Activated naive CD4-positive, alpha-beta T cell treated with anti-CD3 and anti-CD28 coated beads, Interleukin-2, amount 50 U/mL, for 24 hours (primary cell): ENCODE measurements around the gene NFATC3.

ENCODE experiments used
- H3K27ac Mint-ChIP-seq: one replicate; pipeline ENCODE4 v1.8.0; 2021; ENCODE audit warnings: mild to moderate bottlenecking, mixed read lengths
- H3K27me3 Mint-ChIP-seq: one replicate; pipeline ENCODE4 v1.8.0; 2021; ENCODE audit warnings: mixed read lengths
- H3K36me3 Mint-ChIP-seq: one replicate; pipeline ENCODE4 v1.8.0; 2021; ENCODE audit warnings: mixed read lengths
- H3K4me1 Mint-ChIP-seq: one replicate; pipeline ENCODE4 v1.8.0; 2021; ENCODE audit warnings: mixed read lengths
- H3K4me3 Mint-ChIP-seq: one replicate; pipeline ENCODE4 v1.8.0; 2021; ENCODE audit warnings: mild to moderate bottlenecking, mixed read lengths
- H3K9me3 Mint-ChIP-seq: one replicate; pipeline ENCODE4 v1.8.0; 2021; ENCODE audit warnings: mixed read lengths

NFATC3 gene

GRCh38 chr16:68214726-68215125 is 129.6 kb downstream of the NFATC3 start:
- Mint-ChIP-seq H3K36me3 (peaks cover 2% of the 10 kb centered on the region), H3K27ac (no peak overlapping the region), H3K4me1 (peaks cover 49% of the 10 kb centered on the region), H3K9me3 (no peaks in the 10 kb centered on the region), H3K27me3 (no peaks in the 10 kb centered on the region), H3K4me3 (no peak overlapping the region)

DNA sequence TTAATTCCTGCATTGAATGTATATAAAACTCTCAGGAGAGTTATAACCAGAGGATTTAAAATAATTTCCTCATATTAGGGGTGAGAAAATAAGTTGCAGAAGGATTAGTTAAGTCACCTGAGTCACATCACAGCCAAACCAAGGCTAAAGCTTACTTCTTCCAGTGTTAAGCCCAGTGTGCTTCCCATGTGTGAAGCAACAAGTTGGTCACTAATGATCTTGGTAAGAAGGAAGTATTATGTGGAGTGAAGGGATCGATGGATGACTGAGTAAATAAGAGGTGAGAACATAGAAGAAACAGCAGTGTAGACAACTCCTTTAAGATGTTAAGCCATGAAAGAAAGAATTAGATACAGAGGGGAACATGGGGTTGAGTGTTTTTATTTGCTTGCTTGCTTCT is 130.1 kb downstream of the NFATC3 start:
- Mint-ChIP-seq H3K4me3 (no peak overlapping the region), H3K4me1 (peaks cover 49% of the 10 kb centered on the region), H3K27ac (peak overlapping the region; percentile 43), H3K9me3 (no peaks in the 10 kb centered on the region), H3K36me3 (peaks cover 2% of the 10 kb centered on the region), H3K27me3 (no peaks in the 10 kb centered on the region)

DNA sequence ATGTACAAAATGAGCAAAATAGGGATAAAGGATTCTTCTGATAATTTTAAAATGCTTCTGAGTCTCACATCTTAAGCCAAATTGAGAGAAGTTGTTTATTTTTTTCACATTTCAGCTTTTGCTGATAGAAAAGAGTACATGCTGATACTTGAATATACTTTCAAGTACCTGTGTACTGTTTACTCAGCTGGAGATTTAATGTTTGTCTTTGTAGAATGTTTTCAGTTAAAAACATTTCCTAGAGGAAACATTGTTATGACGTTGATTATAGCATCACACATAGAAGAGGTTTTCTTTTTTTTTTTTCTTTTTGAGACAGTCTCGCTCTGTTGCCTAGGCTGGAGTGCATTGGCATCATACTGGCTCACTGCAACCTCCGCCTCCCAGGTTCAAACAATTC is 131.1 kb downstream of the NFATC3 start:
- Mint-ChIP-seq H3K36me3 (peaks cover 2% of the 10 kb centered on the region), H3K4me3 (no peak overlapping the region), H3K27me3 (no peaks in the 10 kb centered on the region), H3K4me1 (peaks cover 39% of the 10 kb centered on the region), H3K9me3 (no peaks in the 10 kb centered on the region), H3K27ac (peak overlapping the region; percentile 88)

DNA sequence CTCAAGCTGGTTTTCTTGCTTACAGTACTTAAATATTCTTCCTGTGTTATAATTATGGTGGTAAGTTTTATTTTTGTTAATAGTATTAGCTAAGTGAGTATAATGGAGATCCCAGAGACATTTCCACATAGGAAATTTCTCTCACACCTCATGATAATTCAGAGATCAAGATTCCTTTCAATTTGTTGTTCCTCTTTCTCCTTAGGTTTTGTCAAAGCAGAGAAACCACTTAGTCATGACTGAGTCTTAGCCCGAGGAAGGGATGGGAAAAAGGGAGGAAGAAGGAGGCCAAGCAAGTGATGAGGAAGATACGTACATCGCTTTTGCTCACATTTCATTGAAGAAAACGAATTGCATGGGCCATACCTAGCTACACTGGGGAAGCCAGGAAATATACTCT is 132.3 kb downstream of the NFATC3 start:
- peaks cover 2% of the 10 kb centered on the region for H3K36me3 Mint-ChIP-seq
- peaks cover 27% of the 10 kb centered on the region for H3K4me1 Mint-ChIP-seq
- no peak overlapping the region for H3K4me3 Mint-ChIP-seq
- H3K9me3 Mint-ChIP-seq, result no peaks in the 10 kb centered on the region
- H3K27ac Mint-ChIP-seq, result peak overlapping the region; percentile 68
- H3K27me3 Mint-ChIP-seq, result no peaks in the 10 kb centered on the region

DNA sequence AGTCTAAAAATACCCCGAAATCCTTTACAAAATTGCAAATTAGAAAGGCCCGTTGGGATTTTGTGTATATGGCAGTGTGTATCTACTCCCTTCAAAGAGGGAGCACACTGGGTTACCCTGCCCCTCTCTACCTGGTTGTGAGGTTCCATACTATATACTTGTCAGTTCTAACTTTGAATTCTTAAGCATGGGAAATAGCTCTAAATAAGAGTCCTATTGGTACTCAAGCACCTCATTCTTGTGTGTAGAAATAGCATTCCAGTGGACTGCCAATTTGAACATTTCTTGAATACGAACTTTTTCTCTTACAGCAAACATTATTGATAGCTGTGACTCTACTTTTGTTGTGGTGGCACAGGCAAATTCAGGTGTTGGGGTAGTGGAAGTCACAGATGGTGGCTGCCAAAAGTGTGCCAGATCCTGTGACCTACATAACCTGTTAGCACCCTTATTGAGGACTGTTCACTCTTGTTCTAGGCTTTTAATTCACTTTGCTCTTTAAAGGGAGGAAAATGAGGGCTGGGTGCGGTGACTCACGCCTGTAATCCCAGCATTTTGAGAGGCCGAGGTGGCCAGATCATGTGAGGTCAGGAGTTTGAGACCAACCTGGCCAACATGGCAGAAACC is 134.7 kb downstream of the NFATC3 start:
- Mint-ChIP-seq H3K4me3 (no peak overlapping the region), H3K9me3 (no peaks in the 10 kb centered on the region), H3K4me1 (peaks cover 13% of the 10 kb centered on the region), H3K36me3 (peaks cover 2% of the 10 kb centered on the region), H3K27ac (no peak overlapping the region), H3K27me3 (no peaks in the 10 kb centered on the region)

DNA sequence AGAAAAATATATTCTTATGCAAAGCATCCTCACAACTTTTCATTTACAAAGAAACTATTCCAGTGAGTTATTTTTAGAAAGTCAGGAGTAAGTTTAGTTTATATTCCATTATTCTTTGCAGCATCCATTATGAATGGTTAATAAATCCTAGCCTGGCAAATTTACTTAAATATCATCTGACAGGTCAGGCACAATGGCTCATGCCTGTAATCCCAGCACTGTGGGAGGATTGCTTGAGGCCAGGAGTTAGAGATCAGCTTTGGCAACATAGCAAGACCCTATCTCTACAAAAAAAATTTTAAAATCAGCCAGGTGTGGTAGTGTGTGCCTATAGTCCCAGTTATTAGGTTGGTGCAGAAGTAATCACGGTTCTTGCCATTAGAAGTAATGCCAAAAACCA is 137.9 kb downstream of the NFATC3 start:
- Mint-ChIP-seq H3K9me3 (no peaks in the 10 kb centered on the region), H3K36me3 (peaks cover 2% of the 10 kb centered on the region), H3K27me3 (no peaks in the 10 kb centered on the region), H3K4me3 (no peak overlapping the region), H3K4me1 (peaks cover 27% of the 10 kb centered on the region), H3K27ac (peak overlapping the region; percentile 30)

GRCh38 chr16:68226116-68226515 is 140.9 kb downstream of the NFATC3 start:
- Mint-ChIP-seq H3K27me3 (no peaks in the 10 kb centered on the region), H3K9me3 (no peaks in the 10 kb centered on the region), H3K4me1 (peaks cover 35% of the 10 kb centered on the region), H3K4me3 (no peak overlapping the region), H3K36me3 (peaks cover 2% of the 10 kb centered on the region), H3K27ac (peak overlapping the region; percentile 73)

GRCh38 chr16:68227183-68227793 is 142.1 kb downstream of the NFATC3 start:
- H3K27ac Mint-ChIP-seq, result peak overlapping the region; percentile 77
- peaks cover 35% of the 10 kb centered on the region for H3K4me1 Mint-ChIP-seq
- no peak overlapping the region for H3K4me3 Mint-ChIP-seq
- H3K27me3 Mint-ChIP-seq, result no peaks in the 10 kb centered on the region
- H3K9me3 Mint-ChIP-seq, result no peaks in the 10 kb centered on the region
- H3K36me3 Mint-ChIP-seq, result peaks cover 2% of the 10 kb centered on the region

DNA sequence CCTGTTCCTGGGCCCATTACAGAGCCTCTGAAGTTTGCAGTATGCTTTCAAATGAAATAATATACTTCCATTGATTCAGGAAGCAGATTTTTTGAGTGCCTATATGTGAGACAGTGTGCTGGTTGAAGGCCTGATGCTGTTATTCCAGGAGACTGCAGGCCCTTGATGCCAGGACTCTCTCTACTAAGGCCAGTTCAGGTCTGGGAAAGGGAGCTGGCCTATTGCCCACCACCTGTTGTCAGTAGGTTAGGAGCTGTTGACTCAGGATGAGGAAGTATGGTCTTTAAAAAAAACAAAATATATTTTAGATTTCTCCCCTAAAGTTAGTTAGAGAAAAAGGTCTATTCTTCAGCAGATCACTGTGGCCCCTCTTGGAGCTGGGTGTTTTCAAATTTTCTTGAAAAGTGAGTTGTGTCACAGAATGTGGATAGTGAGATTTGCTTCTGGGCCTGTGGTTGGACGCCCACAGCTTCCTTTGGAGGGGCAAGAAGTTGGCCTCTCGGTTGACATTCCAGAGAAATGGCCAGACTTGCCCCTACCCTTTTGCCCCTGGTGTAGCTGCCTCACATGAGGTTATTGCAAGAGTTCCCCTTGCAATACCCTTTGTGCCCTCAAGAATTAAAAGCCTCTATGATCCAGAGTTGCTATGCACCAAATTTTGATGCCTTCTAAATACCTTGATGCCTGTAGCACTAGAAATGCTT is 142.8 kb downstream of the NFATC3 start:
- H3K36me3 Mint-ChIP-seq, result peaks cover 2% of the 10 kb centered on the region

GRCh38 chr16:68228652-68229051 is 143.5 kb downstream of the NFATC3 start:
- Mint-ChIP-seq H3K36me3 (peaks cover 2% of the 10 kb centered on the region), H3K27ac (no peak overlapping the region), H3K9me3 (no peaks in the 10 kb centered on the region), H3K27me3 (no peaks in the 10 kb centered on the region), H3K4me1 (peaks cover 39% of the 10 kb centered on the region), H3K4me3 (no peak overlapping the region)

More for the DNA sequence above, 142.8 kb downstream of the NFATC3 start:
- peak overlapping the region; percentile 77 for H3K27ac Mint-ChIP-seq
- H3K4me1 Mint-ChIP-seq, result peaks cover 35% of the 10 kb centered on the region
- H3K9me3 Mint-ChIP-seq, result no peaks in the 10 kb centered on the region
- no peak overlapping the region for H3K4me3 Mint-ChIP-seq
- H3K27me3 Mint-ChIP-seq, result no peaks in the 10 kb centered on the region

DNA sequence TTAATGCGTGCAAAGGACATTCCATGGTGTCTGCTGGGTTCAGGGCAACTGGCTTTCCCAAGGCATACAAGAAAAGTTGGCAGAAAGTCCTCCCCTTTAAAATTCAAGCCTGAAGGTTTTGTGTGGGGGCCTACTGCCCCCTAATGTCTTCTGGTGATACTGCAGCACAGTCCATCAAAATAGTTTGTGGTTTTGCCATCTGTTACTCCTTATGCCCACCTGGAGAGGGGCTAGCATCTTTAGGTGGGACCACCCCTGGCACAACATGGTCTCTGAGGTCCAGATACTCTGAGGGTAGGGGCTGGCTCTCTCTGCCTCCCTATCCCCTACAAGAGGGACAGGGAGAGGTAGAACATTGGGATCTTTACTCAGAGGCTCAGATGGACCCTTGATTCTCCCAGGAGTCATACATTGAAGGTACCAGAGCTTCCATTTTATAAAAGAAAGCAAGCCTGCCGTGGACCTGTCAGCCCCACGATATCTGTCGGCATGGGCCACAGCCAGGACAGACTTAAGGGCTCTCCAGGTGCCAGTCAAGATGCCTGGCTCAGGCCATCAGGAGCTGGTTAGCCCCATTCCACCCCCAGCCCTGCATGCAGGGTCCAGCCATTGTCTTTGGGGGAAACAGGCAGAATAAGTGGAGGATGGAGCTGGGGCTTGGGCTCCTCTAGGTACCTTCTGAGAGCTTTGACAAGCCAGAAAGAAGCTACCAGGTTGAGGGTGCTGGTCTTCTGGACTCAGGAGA is 144.4 kb downstream of the NFATC3 start:
- no peaks in the 10 kb centered on the region for H3K27me3 Mint-ChIP-seq
- no peaks in the 10 kb centered on the region for H3K9me3 Mint-ChIP-seq
- H3K36me3 Mint-ChIP-seq, result peaks cover 2% of the 10 kb centered on the region
- H3K27ac Mint-ChIP-seq, result peak overlapping the region; percentile 59
- peak overlapping the region; percentile 33 for H3K4me3 Mint-ChIP-seq
- peaks cover 41% of the 10 kb centered on the region for H3K4me1 Mint-ChIP-seq

- peaks cover 42% of the 10 kb centered on the region for H3K4me1 Mint-ChIP-seq
- no peak overlapping the region for H3K4me3 Mint-ChIP-seq
- no peak overlapping the region for H3K27ac Mint-ChIP-seq
- H3K27me3 Mint-ChIP-seq, result no peaks in the 10 kb centered on the region
- peaks cover 1% of the 10 kb centered on the region for H3K36me3 Mint-ChIP-seq
- H3K9me3 Mint-ChIP-seq, result no peaks in the 10 kb centered on the region
Measured at GRCh38 chr16:68230176-68230571, 145.0 kb downstream of the NFATC3 start.

DNA sequence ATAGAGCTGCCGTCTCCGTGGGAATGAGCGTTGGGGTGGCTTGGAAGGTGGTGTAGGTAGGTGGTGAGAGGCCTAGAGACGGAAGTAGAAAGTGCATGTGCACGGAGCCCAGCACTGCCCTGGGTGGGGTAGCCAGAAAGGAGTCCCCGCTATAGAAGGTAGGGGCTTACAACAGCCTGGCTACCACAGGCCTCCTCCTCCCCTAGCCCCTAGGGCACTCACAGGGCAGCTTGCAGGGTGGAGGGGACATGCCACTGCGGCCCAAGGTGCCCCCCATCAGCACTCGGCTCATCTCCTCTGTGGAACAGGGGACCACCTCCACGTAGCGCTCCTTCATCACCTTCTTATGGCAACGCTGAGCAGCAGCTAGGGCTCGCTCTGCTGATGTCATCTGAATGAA is 145.8 kb downstream of the NFATC3 start:
- H3K9me3 Mint-ChIP-seq, result no peaks in the 10 kb centered on the region
- peaks cover 35% of the 10 kb centered on the region for H3K4me1 Mint-ChIP-seq
- H3K27me3 Mint-ChIP-seq, result no peaks in the 10 kb centered on the region
- no peak overlapping the region for H3K27ac Mint-ChIP-seq
- no peaks in the 10 kb centered on the region for H3K36me3 Mint-ChIP-seq
- H3K4me3 Mint-ChIP-seq, result no peak overlapping the region

- Mint-ChIP-seq H3K36me3 (no peaks in the 10 kb centered on the region), H3K4me3 (no peak overlapping the region), H3K9me3 (no peaks in the 10 kb centered on the region), H3K27ac (peak overlapping the region; percentile 35), H3K4me1 (peaks cover 36% of the 10 kb centered on the region), H3K27me3 (no peaks in the 10 kb centered on the region)
Measured at GRCh38 chr16:68231384-68232136, 146.4 kb downstream of the NFATC3 start.

DNA sequence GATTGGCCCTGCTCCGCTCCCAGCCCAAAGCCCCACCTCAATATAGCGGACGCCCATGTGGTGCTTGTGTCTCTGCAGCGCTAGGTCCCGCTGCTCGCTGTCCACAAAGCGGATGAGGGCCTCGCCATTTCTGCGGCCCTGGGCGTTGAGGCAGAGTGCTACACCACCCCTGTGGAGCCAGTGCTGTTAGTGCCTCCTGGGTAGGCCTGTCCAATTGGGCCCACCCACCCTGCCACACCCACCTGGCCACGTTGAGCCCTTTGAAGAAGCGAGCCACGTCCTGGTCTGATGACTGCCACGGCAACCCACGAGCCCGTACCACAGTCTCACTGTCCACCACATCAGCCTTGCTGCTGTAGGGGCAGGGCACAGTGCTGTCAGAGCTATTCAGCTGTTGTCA is 147.2 kb downstream of the NFATC3 start:
- Mint-ChIP-seq H3K4me1 (peaks cover 36% of the 10 kb centered on the region), H3K36me3 (no peaks in the 10 kb centered on the region)

More for the DNA sequence above, 147.2 kb downstream of the NFATC3 start:
- Mint-ChIP-seq H3K27ac (no peak overlapping the region), H3K9me3 (no peaks in the 10 kb centered on the region), H3K4me3 (no peak overlapping the region), H3K27me3 (no peaks in the 10 kb centered on the region)
